Measurements from ENCODE around the gene EIF2D.
A peak's percentile ranks its signal among the peaks of the same experiment; 100 is the strongest.

Gene EIF2D

DNA sequence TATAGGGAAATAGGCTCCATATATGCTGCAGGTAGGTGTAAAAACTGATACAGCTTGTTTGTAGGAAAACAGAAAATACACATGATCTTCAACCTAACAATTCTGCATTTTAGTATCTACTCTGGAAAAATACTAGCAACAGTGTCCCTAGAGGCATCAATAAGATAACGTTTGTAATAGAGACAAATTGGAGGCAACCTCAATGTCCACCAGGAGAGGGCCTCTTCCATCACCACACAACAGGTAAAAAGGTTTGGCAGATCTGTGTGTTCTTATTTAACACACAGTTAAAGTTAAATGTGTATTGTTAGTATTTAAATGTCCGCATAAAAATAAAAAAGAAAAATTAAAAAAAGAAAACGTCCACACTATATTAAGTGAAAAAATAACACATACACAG, 5.4 kb downstream of the EIF2D start:
- Histone ChIP-seq H3K79me1 (ENCODE audit: low read length) (no peaks in the 10 kb centered on the region), H3K79me2 (ENCODE audit: control insufficient read depth, insufficient read depth, low read length, poor library complexity) (no peaks in the 10 kb centered on the region), H3K23ac (ENCODE audit: low read length) (no peak overlapping the region), H3K14ac (ENCODE audit: low read length) (no peak overlapping the region), H4K12ac (ENCODE audit: low read depth, low read length) (no peak overlapping the region), H2BK5ac (ENCODE audit: low read depth, low read length, poor library complexity) (no peak overlapping the region), H3K4ac (ENCODE audit: low read depth, low read length) (no peak overlapping the region), H3K27me3 (ENCODE audit: insufficient read depth, low read length) (no peaks in the 10 kb centered on the region), H3K9ac (ENCODE audit: low read length) (no peak overlapping the region), H3K36me3 (ENCODE audit: control insufficient read depth in 1 of 2, insufficient read depth in 2 of 2, low read length in 2 of 2) (peaks cover 13 to 16% of the 10 kb centered on the region in 2 experiments), H3K18ac (ENCODE audit: low read length) (no peak overlapping the region), H3K27ac (ENCODE audit: low read depth, low read length) (no peak overlapping the region), H3K9me3 (ENCODE audit: insufficient read depth, low read depth, low read length) (no peaks in the 10 kb centered on the region), H2AK5ac (ENCODE audit: low read length) (no peak overlapping the region), H2BK12ac (ENCODE audit: low read length) (no peak overlapping the region), H3K4me1 (ENCODE audit: control insufficient read depth in 1 of 2, insufficient read depth in 2 of 2, low read length in 2 of 2) (peaks cover 0 to 2% of the 10 kb centered on the region in 2 experiments), H2AFZ (ENCODE audit: insufficient read depth, low read length, poor library complexity) (no peak overlapping the region), H4K8ac (ENCODE audit: low read depth, low read length) (no peak overlapping the region), H3K4me3 (ENCODE audit: low read depth, low read length) (no peak overlapping the region), H3K4me2 (ENCODE audit: low read length) (no peak overlapping the region), H4K91ac (ENCODE audit: low read depth, low read length) (no peak overlapping the region), H2BK120ac (ENCODE audit: insufficient read depth, low read length, poor library complexity) (no peak overlapping the region)
- no CpG with 5 or more reads among the region's 3 CpGs for WGBS (ENCODE audit: extremely low coverage, insufficient coverage, insufficient read length)
- peak in 1 of 2 donors; percentile 42 for DNase-seq

DNA sequence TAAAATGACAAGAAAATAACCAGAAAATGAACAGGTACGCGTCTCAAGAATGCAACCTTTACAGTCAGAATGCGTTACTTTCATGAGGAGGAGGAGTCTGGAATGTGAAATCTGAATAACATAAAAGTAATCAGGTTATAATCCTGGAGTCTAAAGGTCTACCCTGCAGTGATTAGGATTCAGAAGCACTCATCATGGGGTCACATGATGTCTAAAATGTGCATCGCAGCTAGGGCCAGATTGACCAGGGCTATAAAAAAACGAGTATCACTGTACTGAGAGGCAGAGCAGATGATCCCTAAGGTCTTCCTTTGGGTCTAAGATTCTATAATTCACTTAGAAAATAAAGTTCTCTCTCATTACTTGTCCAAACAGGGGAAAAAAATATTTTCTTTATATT, 7.4 kb downstream of the EIF2D start:
- H3K27me3 ChIP-seq (ENCODE audit: insufficient read depth, low read length): no peaks in the 10 kb centered on the region
- H3K9me3 ChIP-seq (ENCODE audit: insufficient read depth, low read depth, low read length): no peaks in the 10 kb centered on the region
- no peak overlapping the region for H4K12ac ChIP-seq (ENCODE audit: low read depth, low read length)
- H3K23ac ChIP-seq (ENCODE audit: low read length): no peak overlapping the region
- no peak overlapping the region for H3K27ac ChIP-seq (ENCODE audit: low read depth, low read length)
- H3K4ac ChIP-seq (ENCODE audit: low read depth, low read length): no peak overlapping the region
- H4K91ac ChIP-seq (ENCODE audit: low read depth, low read length): no peak overlapping the region
- H3K14ac ChIP-seq (ENCODE audit: low read length): no peak overlapping the region
- no peak overlapping the region for H3K4me2 ChIP-seq (ENCODE audit: low read length)
- H3K4me3 ChIP-seq (ENCODE audit: low read depth, low read length): no peak overlapping the region
- no CpG with 5 or more reads among the region's 5 CpGs for WGBS (ENCODE audit: extremely low coverage, insufficient coverage, insufficient read length)
- no peak overlapping the region for H2BK120ac ChIP-seq (ENCODE audit: insufficient read depth, low read length, poor library complexity)
- no peaks in the 10 kb centered on the region for H3K4me1 ChIP-seq (ENCODE audit: control insufficient read depth in 1 of 2, insufficient read depth in 2 of 2, low read length in 2 of 2)
- no peak overlapping the region for H4K8ac ChIP-seq (ENCODE audit: low read depth, low read length)
- H3K79me2 ChIP-seq (ENCODE audit: control insufficient read depth, insufficient read depth, low read length, poor library complexity): no peaks in the 10 kb centered on the region
- H3K36me3 ChIP-seq (ENCODE audit: control insufficient read depth in 1 of 2, insufficient read depth in 2 of 2, low read length in 2 of 2): peaks cover 15 to 22% of the 10 kb centered on the region in 2 experiments
- no peak overlapping the region for H3K9ac ChIP-seq (ENCODE audit: low read length)
- H3K79me1 ChIP-seq (ENCODE audit: low read length): no peaks in the 10 kb centered on the region
- DNase-seq: no peak
- no peak overlapping the region for H2AFZ ChIP-seq (ENCODE audit: insufficient read depth, low read length, poor library complexity)
- H3K18ac ChIP-seq (ENCODE audit: low read length): no peak overlapping the region
- H2BK5ac ChIP-seq (ENCODE audit: low read depth, low read length, poor library complexity): no peak overlapping the region
- no peak overlapping the region for H2BK12ac ChIP-seq (ENCODE audit: low read length)
- H2AK5ac ChIP-seq (ENCODE audit: low read length): no peak overlapping the region

DNA sequence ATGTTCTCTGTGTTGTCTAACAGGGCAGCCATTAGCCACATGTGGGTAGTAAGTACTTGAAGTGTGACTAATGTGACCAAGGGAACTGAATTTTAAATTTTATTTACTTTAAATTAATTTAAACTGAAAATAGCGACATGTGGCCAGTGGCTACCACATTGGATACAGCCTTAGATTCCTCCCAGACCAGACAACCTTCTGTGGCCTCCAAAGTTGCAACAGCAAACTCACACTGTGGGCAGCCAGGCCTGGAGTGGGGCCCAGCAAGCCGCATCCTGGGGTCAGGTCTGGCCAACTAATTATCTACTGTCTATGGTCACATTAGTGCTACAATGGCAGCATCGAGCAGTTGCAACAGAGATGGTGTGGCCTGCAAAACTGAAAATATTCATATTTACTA, 11.7 kb downstream of the EIF2D start:
- H3K27me3 ChIP-seq (ENCODE audit: insufficient read depth, low read length): no peaks in the 10 kb centered on the region
- no peaks in the 10 kb centered on the region for H3K79me2 ChIP-seq (ENCODE audit: control insufficient read depth, insufficient read depth, low read length, poor library complexity)
- H2BK120ac ChIP-seq (ENCODE audit: insufficient read depth, low read length, poor library complexity): no peak overlapping the region
- H2AFZ ChIP-seq (ENCODE audit: insufficient read depth, low read length, poor library complexity): no peak overlapping the region
- H2BK5ac ChIP-seq (ENCODE audit: low read depth, low read length, poor library complexity): no peak overlapping the region
- H3K9ac ChIP-seq (ENCODE audit: low read length): no peak overlapping the region
- H3K4me3 ChIP-seq (ENCODE audit: low read depth, low read length): no peak overlapping the region
- H4K12ac ChIP-seq (ENCODE audit: low read depth, low read length): no peak overlapping the region
- no CpG with 5 or more reads among the region's 3 CpGs for WGBS (ENCODE audit: extremely low coverage, insufficient coverage, insufficient read length)
- H3K18ac ChIP-seq (ENCODE audit: low read length): no peak overlapping the region
- H3K4me2 ChIP-seq (ENCODE audit: low read length): no peak overlapping the region
- H3K36me3 ChIP-seq (ENCODE audit: control insufficient read depth in 1 of 2, insufficient read depth in 2 of 2, low read length in 2 of 2): peaks cover 31 to 38% of the 10 kb centered on the region in 2 experiments
- H3K9me3 ChIP-seq (ENCODE audit: insufficient read depth, low read depth, low read length): no peaks in the 10 kb centered on the region
- no peak overlapping the region for H3K27ac ChIP-seq (ENCODE audit: low read depth, low read length)
- no peak overlapping the region for H2AK5ac ChIP-seq (ENCODE audit: low read length)
- H4K91ac ChIP-seq (ENCODE audit: low read depth, low read length): no peak overlapping the region
- no peak for DNase-seq
- no peak overlapping the region for H3K14ac ChIP-seq (ENCODE audit: low read length)
- no peak overlapping the region for H3K4ac ChIP-seq (ENCODE audit: low read depth, low read length)
- H3K23ac ChIP-seq (ENCODE audit: low read length): no peak overlapping the region
- no peaks in the 10 kb centered on the region for H3K79me1 ChIP-seq (ENCODE audit: low read length)
- H4K8ac ChIP-seq (ENCODE audit: low read depth, low read length): no peak overlapping the region
- H3K4me1 ChIP-seq (ENCODE audit: control insufficient read depth in 1 of 2, insufficient read depth in 2 of 2, low read length in 2 of 2): no peaks in the 10 kb centered on the region
- no peak overlapping the region for H2BK12ac ChIP-seq (ENCODE audit: low read length)

DNA sequence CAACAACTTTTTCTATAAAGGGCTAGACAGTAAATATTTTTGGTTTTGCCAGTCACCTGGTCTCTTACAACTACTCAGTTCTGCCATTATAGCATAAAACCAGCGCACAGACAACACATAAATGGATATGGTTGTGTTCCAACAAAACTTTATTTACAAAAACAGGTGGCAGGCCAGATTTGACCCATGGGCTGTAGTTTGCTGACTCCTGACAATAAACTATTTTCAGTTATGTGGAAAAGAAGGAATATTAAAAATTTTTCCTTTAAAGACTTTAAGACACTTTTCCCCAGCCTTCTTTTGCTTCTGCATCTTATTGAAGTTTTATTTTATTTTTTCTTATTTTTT, 16.0 kb downstream of the EIF2D start:
- peaks cover 2% of the 10 kb centered on the region for H3K9me3 ChIP-seq (ENCODE audit: insufficient read depth, low read depth, low read length)
- H2AFZ ChIP-seq (ENCODE audit: insufficient read depth, low read length, poor library complexity): no peak overlapping the region
- no peak overlapping the region for H3K27ac ChIP-seq (ENCODE audit: low read depth, low read length)
- H2AK5ac ChIP-seq (ENCODE audit: low read length): no peak overlapping the region
- no peak overlapping the region for H3K14ac ChIP-seq (ENCODE audit: low read length)
- no CpG with 5 or more reads among the region's 1 CpG for WGBS (ENCODE audit: extremely low coverage, insufficient coverage, insufficient read length)
- no peak overlapping the region for H2BK12ac ChIP-seq (ENCODE audit: low read length)
- no peaks in the 10 kb centered on the region for H3K79me2 ChIP-seq (ENCODE audit: control insufficient read depth, insufficient read depth, low read length, poor library complexity)
- H3K18ac ChIP-seq (ENCODE audit: low read length): no peak overlapping the region
- no peak overlapping the region for H4K8ac ChIP-seq (ENCODE audit: low read depth, low read length)
- no peaks in the 10 kb centered on the region for H3K4me1 ChIP-seq (ENCODE audit: control insufficient read depth in 1 of 2, insufficient read depth in 2 of 2, low read length in 2 of 2)
- DNase-seq: no peak
- no peaks in the 10 kb centered on the region for H3K27me3 ChIP-seq (ENCODE audit: insufficient read depth, low read length)
- H4K91ac ChIP-seq (ENCODE audit: low read depth, low read length): no peak overlapping the region
- no peak overlapping the region for H3K4me3 ChIP-seq (ENCODE audit: low read depth, low read length)
- H4K12ac ChIP-seq (ENCODE audit: low read depth, low read length): no peak overlapping the region
- H3K36me3 ChIP-seq (ENCODE audit: control insufficient read depth in 1 of 2, insufficient read depth in 2 of 2, low read length in 2 of 2): peaks cover 27 to 42% of the 10 kb centered on the region in 2 experiments
- no peak overlapping the region for H3K4me2 ChIP-seq (ENCODE audit: low read length)
- H2BK5ac ChIP-seq (ENCODE audit: low read depth, low read length, poor library complexity): no peak overlapping the region
- H3K9ac ChIP-seq (ENCODE audit: low read length): no peak overlapping the region
- H3K79me1 ChIP-seq (ENCODE audit: low read length): no peaks in the 10 kb centered on the region
- no peak overlapping the region for H3K23ac ChIP-seq (ENCODE audit: low read length)
- no peak overlapping the region for H2BK120ac ChIP-seq (ENCODE audit: insufficient read depth, low read length, poor library complexity)
- no peak overlapping the region for H3K4ac ChIP-seq (ENCODE audit: low read depth, low read length)

Data from trophoblast cell (in vitro differentiated cells and primary cell).